Nucleus accumbens (tissue), 56 donors: ENCODE measurements around the gene GGT6.

Source experiments
- DNase-seq, 56 donors: peaks; one replicate each; lab custom pipeline; 2025; lab: John Stamatoyannopoulos, UW

GGT6 gene

GRCh38 chr17:4576729-4577322, 16.4 kb upstream of the GGT6 start:
- DNase-seq, result no peak

DNA sequence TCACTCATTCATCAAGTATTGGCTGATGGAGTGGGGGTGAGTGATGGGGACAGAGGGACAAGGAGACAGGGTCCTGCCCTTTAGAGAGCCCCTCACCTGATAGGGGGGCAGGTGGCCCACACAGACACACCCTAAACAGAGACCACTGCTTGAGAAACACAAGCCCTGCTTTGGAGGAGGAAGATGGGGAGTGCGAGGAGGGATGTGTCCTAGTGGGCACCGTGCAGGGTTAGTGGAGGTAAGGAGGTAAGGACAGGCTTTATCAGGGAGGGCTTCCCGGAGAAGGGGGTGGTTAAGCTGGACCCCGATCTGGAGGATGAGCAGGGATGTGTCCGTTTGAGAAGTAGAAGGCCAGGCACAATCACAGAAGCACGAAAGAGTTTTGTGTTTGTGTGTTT, 15.8 kb upstream of the GGT6 start:
- no peak for DNase-seq

- no peak for DNase-seq
Observed at GRCh38 chr17:4574448-4575045, 14.2 kb upstream of the GGT6 start.

- no peak for DNase-seq
Observed at GRCh38 chr17:4573669-4574068, 13.3 kb upstream of the GGT6 start.

GRCh38 chr17:4573115-4573514, 12.7 kb upstream of the GGT6 start:
- DNase-seq, result no peak

DNA sequence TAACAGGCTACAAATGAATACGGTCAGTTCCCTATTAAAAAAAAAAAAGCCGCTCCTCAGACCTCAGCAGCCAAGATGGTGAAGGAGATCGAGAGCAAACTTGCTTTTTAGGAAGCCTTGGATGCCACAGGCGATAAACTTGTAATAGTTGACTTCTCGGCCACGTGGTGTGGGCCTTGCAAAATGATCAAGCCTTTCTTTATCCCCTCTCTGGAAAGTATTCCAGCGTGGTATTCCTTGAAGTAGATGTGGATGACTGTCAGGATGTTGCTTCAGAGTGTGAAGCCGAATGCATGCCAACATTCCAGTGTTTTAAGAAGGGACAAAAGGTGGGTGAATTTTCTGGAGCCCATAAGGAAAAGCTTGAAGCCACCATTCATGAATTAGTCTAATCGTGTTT, 11.8 kb upstream of the GGT6 start:
- no peak for DNase-seq

DNA sequence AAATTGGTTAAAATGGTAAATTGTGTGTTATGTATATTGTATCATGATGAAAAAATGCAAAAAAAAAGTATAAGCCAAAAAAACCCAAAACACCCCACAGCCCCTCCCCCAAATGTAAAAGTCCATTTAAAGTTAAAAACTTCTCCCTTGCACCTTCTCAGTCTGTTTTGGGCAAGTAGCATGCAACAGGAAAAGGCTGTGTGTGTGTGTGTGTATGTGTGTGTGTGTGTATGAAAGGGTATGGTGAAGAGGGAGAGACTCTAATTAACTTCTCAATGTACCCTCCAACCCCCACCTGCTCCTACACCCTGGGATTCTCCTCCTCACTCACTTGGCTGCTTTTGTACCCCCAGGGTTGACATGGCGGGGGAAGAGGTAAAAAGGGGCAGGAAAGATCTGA, 9.2 kb upstream of the GGT6 start:
- DNase-seq, result no peak

GRCh38 chr17:4566785-4567184, 6.4 kb upstream of the GGT6 start:
- DNase-seq, result peak in 24 of 56 donors; percentile 3 to 59 (median 18)

DNA sequence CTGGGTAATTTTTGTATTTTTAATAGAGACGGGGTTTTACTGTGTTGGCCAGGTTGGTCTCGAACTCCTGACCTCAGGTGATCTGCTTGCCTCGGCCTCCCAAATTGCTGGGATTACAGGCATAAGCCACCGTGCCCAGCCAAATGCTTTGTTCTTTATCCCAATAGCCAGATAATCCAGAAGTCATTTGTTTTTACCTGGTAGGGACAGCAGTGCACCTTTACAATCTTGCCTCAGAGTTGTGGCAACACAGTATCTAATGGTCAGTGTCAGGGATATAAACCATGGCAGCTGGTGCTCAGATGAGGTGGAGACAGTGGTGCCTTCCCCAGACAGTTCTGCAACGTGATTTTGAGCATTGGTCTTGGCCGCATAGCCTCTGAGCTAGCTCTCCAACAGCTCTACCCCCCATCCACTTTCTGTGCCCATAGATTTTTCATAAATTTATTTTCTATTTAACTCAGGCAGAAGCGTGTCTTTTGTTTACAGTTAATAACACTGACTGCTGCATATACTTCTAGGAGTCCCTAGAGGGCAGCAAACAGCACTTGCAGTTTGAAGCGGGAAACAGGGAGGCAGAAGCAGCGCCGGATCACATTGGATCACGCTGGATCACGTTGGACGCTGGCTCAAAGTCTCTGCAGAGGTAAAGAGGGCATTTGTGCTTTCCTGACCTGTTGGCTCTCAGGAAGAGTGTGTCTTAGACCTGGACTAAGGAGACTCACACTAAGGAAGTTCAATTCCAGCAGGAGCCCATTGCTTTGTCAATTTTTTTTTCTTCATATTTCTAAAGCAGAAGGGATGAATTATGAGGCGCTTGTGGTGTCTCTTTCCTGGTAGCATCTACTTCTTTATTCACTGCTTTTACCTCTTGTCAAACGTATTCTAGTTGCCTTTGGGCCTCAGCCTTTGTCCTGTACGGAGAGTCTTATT, 5.1 kb upstream of the GGT6 start:
- peak in 46 of 56 donors; percentile 7 to 80 (median 38) for DNase-seq

DNA sequence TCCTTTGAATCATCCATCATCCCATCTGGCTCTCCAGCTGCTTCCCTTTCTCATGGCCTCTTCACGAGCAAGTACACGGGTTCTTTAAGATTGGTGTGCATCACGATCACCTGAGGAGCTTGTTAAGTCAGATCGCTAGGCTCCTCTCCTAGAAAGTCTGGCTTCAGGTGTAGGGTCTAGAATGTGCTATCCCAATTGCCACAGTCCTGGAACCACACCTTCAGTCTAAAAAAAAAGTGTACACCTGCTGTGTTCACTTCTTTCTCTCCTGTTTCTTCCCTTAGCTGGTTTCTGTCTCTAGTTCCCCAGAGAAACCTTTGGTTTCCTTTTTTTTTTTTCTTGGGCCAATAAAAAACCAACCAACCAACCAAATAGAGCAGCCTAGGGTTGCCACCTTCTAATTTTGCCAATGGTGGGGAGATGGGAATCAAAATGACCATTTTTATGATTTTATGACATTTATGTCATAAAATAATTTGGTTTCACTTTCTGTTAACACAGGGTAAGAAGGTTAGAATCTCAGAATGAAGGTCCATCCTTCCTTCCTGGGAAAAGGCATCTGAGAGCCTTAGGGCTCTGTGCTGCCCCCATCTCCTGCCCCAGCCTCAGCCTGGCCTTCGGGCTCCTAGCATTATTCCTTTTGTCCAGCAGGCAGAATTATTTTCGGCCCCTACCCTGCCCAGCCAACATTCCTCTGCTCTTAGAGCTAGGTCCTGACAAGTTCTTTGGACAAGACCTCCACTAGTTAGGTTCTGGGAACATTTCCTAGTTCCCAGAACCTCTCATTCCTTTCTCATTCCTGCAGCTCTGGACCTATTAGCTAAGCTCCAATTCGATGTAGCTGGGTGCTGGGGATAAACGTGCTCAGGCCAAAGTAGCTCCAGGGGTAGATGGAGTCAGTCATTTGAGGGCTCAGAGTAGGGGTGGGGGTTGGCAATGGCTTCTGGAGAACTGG, 1.9 kb upstream of the GGT6 start:
- DNase-seq, result no peak

DNA sequence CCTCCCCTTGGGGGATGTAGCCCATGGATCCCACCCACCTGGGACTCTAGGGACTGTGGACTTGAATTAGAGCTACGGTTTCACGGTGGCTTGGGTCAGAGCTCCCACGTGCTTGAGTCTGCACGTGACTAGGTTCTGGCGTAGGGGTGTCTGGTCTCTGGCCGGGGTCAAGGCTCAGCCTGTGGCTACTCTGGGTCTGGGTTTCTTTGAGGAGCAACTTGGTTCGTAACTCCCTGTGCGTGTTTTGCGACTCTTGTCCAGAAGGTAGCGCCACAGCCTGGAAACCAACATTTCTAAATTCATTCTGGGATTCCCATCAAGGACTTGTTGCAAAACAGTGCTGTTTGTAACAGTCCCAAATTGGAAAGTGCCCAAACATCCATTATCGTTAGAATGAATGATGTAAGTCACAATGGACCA, 470 bp upstream of the GGT6 start:
- DNase-seq, result no peak

DNA sequence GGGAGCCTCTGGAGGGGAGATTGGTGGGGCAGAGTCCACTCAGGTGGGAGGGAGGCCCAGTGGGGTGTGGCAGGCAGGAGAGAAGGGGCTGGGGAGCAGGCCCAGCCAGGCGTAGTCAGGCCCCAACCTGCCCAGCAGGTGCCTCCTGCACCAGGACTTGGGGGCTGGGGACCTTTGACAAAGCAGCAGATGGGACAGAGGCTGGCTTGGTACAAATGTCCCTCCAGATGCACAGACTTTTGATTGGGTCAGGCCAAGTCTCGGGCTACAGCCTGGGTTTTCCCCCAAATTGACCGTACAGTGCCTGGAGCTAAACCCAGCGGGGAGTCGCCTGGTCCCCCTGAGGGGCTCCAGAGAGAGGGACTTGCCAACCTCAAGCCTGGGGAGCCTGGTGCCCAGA, 411 bp downstream of the GGT6 start:
- no peak for DNase-seq

DNA sequence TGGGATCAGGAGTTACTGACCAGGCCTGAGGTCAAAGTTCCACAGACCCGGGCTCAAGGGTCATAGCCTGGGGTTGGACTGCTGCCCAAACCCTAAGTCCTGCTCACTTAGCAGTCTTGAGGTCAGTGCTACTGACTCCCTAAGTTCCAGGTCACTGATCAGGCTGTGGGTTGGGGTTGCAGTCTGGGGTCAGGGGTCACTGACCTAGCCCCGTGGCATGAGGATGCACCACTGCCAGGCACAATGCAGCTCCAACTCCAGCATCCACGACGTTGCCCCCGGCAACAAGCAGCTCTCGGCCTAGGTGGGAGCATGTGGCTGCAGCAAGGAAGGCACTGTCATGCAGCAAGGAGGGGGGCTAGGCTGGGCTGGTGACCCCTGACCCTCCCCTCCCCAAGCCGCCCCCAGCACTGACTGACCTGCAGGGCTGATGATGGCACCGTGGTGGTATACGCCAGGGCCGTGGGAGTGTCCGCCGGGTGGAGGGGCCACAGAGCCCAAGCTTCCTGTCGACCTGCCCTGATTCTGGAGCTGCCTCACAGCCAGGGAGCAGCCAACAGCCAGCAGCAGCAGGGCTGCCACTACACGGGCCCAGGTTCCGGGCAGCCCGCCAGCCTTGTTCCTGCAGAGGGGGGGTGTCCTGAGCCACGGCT, 1.1 kb downstream of the GGT6 start:
- DNase-seq, result no peak

DNA sequence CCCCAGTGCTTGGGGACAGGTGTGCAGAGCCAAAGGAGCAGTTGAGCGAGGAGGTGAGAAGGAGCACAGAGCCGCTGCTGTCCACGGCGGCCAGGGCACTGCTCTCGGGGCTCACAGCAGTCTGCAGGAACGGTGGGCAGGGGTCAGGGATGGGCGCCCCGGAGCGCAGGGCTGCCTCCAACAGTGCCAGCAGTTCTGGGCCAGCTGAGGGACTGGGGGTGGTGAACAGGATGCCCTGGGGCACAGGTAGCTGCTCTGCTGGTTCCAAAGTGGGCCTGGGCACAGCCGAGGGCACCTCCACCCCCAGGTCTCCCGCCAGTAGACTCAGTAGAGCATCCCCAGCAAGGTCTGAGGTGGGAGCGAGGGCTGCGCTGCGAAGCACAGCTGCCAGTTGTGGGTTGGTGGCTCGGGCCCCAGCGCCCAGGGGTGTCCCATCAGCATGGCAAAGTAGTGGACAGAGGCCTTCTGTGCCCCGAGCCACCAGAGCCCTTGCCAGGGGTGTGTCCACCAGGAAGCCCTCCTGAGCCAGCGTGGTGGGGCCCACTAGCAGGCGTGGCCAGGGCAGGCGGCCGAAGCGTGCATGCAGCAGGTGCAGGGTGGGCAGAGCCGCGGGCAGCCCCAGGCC, 1.9 kb downstream of the GGT6 start:
- DNase-seq, result no peak

DNA sequence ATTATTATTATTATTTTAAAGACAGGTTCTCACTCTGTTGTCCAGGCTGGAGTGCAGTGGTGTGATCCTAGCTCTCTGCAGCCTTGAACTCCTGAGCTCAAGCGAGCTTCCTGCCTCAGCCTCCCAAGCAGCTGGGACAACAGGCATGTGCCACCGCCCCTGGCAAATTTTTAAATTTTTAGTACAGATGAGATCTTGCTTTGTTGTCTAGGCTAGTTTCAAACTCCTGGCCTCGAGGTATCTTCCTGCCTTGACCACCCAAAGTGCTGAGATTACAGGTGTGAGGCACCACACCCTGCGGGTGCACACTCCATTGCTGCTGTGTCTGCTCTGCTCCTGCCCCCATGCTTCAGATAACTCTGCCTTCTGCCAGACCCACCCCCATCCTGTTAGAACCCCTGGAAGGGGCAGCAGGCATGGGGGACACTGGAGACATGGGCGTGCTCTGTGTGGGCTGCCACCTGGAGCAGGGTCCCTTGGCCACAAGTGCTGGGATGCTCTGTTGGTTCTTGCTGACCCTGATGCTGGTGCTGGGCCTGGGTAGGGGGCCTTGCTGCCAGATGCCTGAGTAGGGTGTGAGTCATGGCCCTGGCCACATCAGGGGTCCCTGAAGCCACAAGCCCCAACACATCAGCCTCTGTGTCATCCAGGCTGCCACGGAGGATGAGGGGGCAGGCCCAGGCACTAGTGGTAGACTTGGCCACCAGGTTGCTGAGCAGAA, 2.6 kb downstream of the GGT6 start:
- no peak for DNase-seq

DNA sequence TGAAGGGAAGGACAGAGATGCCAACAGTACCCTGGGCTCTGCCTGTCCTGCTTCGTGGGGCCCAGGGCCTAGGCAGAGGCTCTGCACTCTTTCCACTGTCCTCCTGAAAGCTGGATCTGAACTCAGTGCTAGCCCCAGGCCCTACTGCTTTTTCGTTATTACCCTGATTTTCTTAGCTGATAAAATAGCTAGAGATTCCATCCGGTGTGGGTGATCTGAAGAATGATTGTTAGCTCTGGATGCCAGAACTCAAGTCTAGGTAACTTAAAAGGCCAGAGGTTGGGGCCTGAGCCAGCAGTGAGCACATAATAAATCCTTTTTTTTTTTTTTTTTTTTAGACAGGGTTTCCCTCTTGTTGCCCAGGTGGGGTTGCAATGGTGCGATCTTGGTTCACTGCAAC, 3.4 kb downstream of the GGT6 start:
- DNase-seq, result no peak

DNA sequence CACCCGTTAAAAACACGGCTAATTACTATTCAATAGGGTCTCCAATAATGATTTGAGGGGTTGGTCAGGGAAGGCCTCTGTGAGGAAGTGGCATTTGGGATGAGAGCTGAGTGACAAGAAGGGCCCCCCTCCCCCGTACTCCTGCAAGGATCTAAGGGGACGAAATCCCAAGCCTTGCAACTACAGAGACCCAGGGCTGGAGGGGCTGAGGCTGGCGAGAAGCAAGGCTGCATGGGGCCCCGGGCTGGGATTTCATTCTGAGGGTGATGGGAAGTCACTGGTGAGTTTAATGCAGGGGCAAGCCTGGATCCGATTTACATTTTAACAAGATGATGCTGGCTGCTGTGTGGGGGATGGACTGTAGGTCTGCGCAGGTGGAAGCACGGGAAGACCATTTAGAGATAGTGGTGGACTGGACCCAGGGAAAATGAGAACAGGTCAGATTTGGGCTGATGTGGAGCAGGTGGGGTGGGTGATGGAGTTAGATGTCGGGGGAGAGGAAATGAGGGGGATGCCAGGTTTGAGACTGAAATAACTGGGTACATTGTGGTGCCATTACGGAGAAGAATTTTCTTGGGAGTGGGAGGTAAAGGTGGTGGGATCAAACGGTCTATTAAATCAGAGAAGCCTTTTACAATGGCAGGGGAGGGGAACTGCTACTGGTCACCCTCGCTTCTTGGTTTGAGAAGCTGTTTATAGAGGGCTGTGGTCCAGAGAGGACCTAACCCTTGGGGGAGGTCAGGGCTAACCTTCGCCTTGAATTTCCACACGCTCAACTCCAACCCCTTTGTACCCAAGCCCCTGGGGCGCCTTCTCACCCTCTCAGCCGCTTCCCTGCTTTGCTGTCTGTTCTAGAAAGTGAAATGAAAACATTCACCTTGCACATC, 4.3 kb downstream of the GGT6 start:
- DNase-seq, result peak in 1 of 56 donors; percentile 27
